SK-N-SH (cell line): ENCODE data around the gene CCNL2. TPM values are rescaled to one million over a fixed set of nuclear protein-coding genes. Genes with fewer than 3 reads are reported as not detected.

Source experiments
- CTCF ChIA-PET: fragments of 300-600, 350-600 bp; formaldehyde crosslinking; extraction: SDS; loops from one replicate; lab custom pipeline; 2021; lab: Yijun Ruan, JAX
- POLR2A ChIA-PET: fragments of 350-600 bp; sonication (Branson Sonifier 250); formaldehyde crosslinking; extraction: SDS; loops from one replicate; lab custom pipeline; 2020; ENCODE audit warnings: antibody characterized with exemption, inconsistent platforms; lab: Yijun Ruan, JAX
- DNase-seq: peaks from one replicate; pipeline ENCODE4 v3.0.0; 2012
- H2AFZ ChIP-seq: fragments of 200-600 bp; sonication (generic); 2 replicates; pipeline ENCODE4 v1.8.1; 2016; ENCODE audit warnings: antibody characterized with exemption, mild to moderate bottlenecking, low read depth
- H3F3A ChIP-seq: fragments of 200-600 bp; sonication (generic); replicated peaks from 2 replicates; pipeline ENCODE3; 2016; ENCODE audit warnings: antibody characterized with exemption, mild to moderate bottlenecking; ENCODE audit not compliant: insufficient read depth
- H3K27ac ChIP-seq, 2 experiments: fragments of 200-500 bp in 1 of 2; fragments of 200-600 bp in 1 of 2; sonication (Bioruptor generic) in 1 of 2; sonication (generic), shearing (Covaris generic) in 1 of 2; 2 replicates each; pipeline versions ENCODE4 v1.5.1 to v1.6.1; 2014 to 2016; ENCODE audit warnings: low read depth in 2 of 2, inconsistent platforms in 1 of 2, low read length in 1 of 2, mild to moderate bottlenecking in 1 of 2, mixed read lengths in 1 of 2
- H3K27me3 ChIP-seq: fragments of 200-600 bp; sonication (generic), shearing (Covaris generic); 2 replicates; pipeline ENCODE4 v1.6.1; 2016; ENCODE audit warnings: mixed run types; ENCODE audit not compliant: insufficient read depth
- H3K36me3 ChIP-seq, 2 experiments: fragments of 200-500 bp in 1 of 2; fragments of 200-600 bp in 1 of 2; sonication (Bioruptor generic) in 1 of 2; sonication (generic) in 1 of 2; replicated peaks in 1 of 2; 2 replicates each; pipeline versions ENCODE3 to v1.5.1; 2014 to 2016; ENCODE audit warnings: low read length in 1 of 2, mild to moderate bottlenecking in 1 of 2; ENCODE audit not compliant: insufficient read depth in 2 of 2, control insufficient read depth in 1 of 2
- H3K4me1 ChIP-seq, 2 experiments: fragments of 200-500 bp in 1 of 2; fragments of 200-600 bp in 1 of 2; sonication (Bioruptor generic) in 1 of 2; sonication (generic), shearing (Covaris generic) in 1 of 2; 2 replicates each; pipeline versions ENCODE4 v1.5.1 to v1.6.1; 2014 to 2016; ENCODE audit warnings: low read depth in 1 of 2, low read length in 1 of 2, mixed run types in 1 of 2; ENCODE audit not compliant: insufficient read depth in 2 of 2, control insufficient read depth in 1 of 2
- H3K4me2 ChIP-seq: fragments of 200-600 bp; sonication (generic), shearing (Covaris generic); 2 replicates; pipeline ENCODE4 v1.6.1; 2017; ENCODE audit warnings: mixed run types
- H3K4me3 ChIP-seq, 2 experiments: fragments of 200-500 bp in 1 of 2; fragments of 200-600 bp in 1 of 2; sonication (Bioruptor generic) in 1 of 2; sonication (generic), shearing (Covaris generic) in 1 of 2; 2 replicates each; pipeline versions ENCODE4 v1.5.1 to v1.8.1; 2014 to 2016; ENCODE audit warnings: low read depth in 2 of 2, inconsistent platforms in 1 of 2, low read length in 1 of 2, mild to moderate bottlenecking in 1 of 2, mixed read lengths in 1 of 2, moderate library complexity in 1 of 2
- H3K79me2 ChIP-seq: fragments of 200-600 bp; sonication (generic); 2 replicates; pipeline ENCODE4 v1.8.1; 2017; ENCODE audit warnings: mild to moderate bottlenecking; ENCODE audit not compliant: insufficient read depth
- H3K9ac ChIP-seq: fragments of 200-600 bp; sonication (generic); 2 replicates; pipeline ENCODE4 v1.6.1; 2017; ENCODE audit warnings: mixed run types
- H3K9me2 ChIP-seq: fragments of 200-600 bp; sonication (generic); 2 replicates; pipeline ENCODE4 v1.6.1; 2017; ENCODE audit warnings: mixed run types
- H3K9me3 ChIP-seq: fragments of 200-600 bp; sonication (generic); 2 replicates; pipeline ENCODE4 v1.6.1; 2017; ENCODE audit warnings: mixed run types, mild to moderate bottlenecking, moderate library complexity
- H4K20me1 ChIP-seq: fragments of 200-600 bp; sonication (generic); 2 replicates; pipeline ENCODE4 v1.6.1; 2017; ENCODE audit warnings: mild to moderate bottlenecking, mixed run types; ENCODE audit not compliant: insufficient read depth
- PBX3 ChIP-seq: IDR thresholded peaks from 2 replicates; pipeline ENCODE4; 2012
- REST ChIP-seq: IDR thresholded peaks from 2 replicates; pipeline ENCODE4 v1.6.1; 2012; ENCODE audit warnings: mild to moderate bottlenecking, low read depth, low read length, moderate library complexity
- WGBS: methylation state at CpG from one replicate; pipeline ENCODE4 v1.1.6; 2017; ENCODE audit warnings: low lambda C conversion rate; 5-methylcytosine and 5-hydroxymethylcytosine counted together
- polyA plus RNA-seq, 3 experiments: library from polyadenylated mRNA; depleted of rRNA; stranded (reverse); fragments of >200 nt; gene quantifications; 2 replicates each; pipeline ENCODE4 v1.2.3, GENCODE V29; 2012

The CCNL2 gene
- polyA plus RNA-seq, 1 of the 3 experiments (the other 2 are of a cell fraction): 362 TPM

GRCh38 chr1:1356796-1357401 lies 42.2 kb downstream of the CCNL2 start:
- no peaks in the 10 kb centered on the region for H3K79me2 ChIP-seq
- no peak overlapping the region for H3K4me2 ChIP-seq

More at GRCh38 chr1:1356796-1357401, 42.2 kb downstream of the CCNL2 start:
- ChIA-PET CTCF (interaction anchor here (3.6 kb wide), 1 partner anchor 14 kb away, joined by 37 read pairs; no protein-coding TSS in a partner anchor), POLR2A (no interaction called here)
- H3K9ac ChIP-seq: no peak overlapping the region
- TF ChIP-seq REST (no peak), PBX3 (0 out of 2 replicates have a peak, but pooled peaks have one; percentile 3)
- TF ChIP-seq, all 33 proteins: peak for 1
- no peaks in the 10 kb centered on the region for H3K27me3 ChIP-seq
- H2AFZ ChIP-seq: no peak overlapping the region
- H3F3A ChIP-seq: peaks cover 9% of the 10 kb centered on the region
- WGBS: no CpG with 5 or more reads among the region's 26 CpGs
- peak overlapping the region in 1 of 2 experiments; percentile 11; a peak in 1 of 4 replicates for H3K27ac ChIP-seq
- no peaks in the 10 kb centered on the region for H3K36me3 ChIP-seq
- peaks cover 20 to 63% of the 10 kb centered on the region in 2 experiments; a peak in 3 of 4 replicates for H3K4me1 ChIP-seq
- no peaks in the 10 kb centered on the region for H3K9me2 ChIP-seq
- H4K20me1 ChIP-seq: no peaks in the 10 kb centered on the region
- DNase-seq: no peak
- H3K4me3 ChIP-seq: no peak overlapping the region
- H3K9me3 ChIP-seq: no peaks in the 10 kb centered on the region
